ENCODE measurements around the gene MYRIP.
"Not testable (repeated sequence)": the region's sequence is repeated elsewhere in the genome, so short reads cannot be mapped to it uniquely, and the experiment has no call there.

Gene MYRIP

GRCh38 chr3:40045051-40045450 lies 235.6 kb downstream of the MYRIP start:
- no peak for DNase-seq

- DNase-seq = no peak
Measured at GRCh38 chr3:40046149-40046548, 236.7 kb downstream of the MYRIP start.

GRCh38 chr3:40047406-40047805 lies 238.0 kb downstream of the MYRIP start:
- DNase-seq = no peak

GRCh38 chr3:40053663-40054062 lies 244.3 kb downstream of the MYRIP start:
- no peak for DNase-seq

- no peak for DNase-seq
Measured at GRCh38 chr3:40054568-40055222, 245.3 kb downstream of the MYRIP start.

GRCh38 chr3:40055361-40055760 lies 246.0 kb downstream of the MYRIP start:
- no peak for DNase-seq

GRCh38 chr3:40055956-40056355 lies 246.5 kb downstream of the MYRIP start:
- DNase-seq = no peak

- DNase-seq = no peak
Measured at GRCh38 chr3:40057077-40057476, 247.7 kb downstream of the MYRIP start.

GRCh38 chr3:40057786-40058185 lies 248.4 kb downstream of the MYRIP start:
- no peak for DNase-seq

GRCh38 chr3:40068636-40069035 lies 259.2 kb downstream of the MYRIP start:
- no peak for DNase-seq

- DNase-seq = no peak
Measured at GRCh38 chr3:40070816-40071215, 261.4 kb downstream of the MYRIP start.

- no peak for DNase-seq
Measured at GRCh38 chr3:40071683-40072238, 262.4 kb downstream of the MYRIP start.

- DNase-seq = no peak
Measured at GRCh38 chr3:40073310-40074007, 264.1 kb downstream of the MYRIP start.

GRCh38 chr3:40077139-40077538 lies 267.7 kb downstream of the MYRIP start:
- not testable (repeated sequence) for DNase-seq

GRCh38 chr3:40077828-40078492 lies 268.6 kb downstream of the MYRIP start:
- DNase-seq = not testable (repeated sequence)

GRCh38 chr3:40078590-40078989 lies 269.2 kb downstream of the MYRIP start:
- DNase-seq = no peak

- DNase-seq = no peak
Measured at GRCh38 chr3:40079203-40079846, 269.9 kb downstream of the MYRIP start.

- DNase-seq = no peak
Measured at GRCh38 chr3:40079847-40080240, 270.4 kb downstream of the MYRIP start.

- no peak for DNase-seq
Measured at GRCh38 chr3:40083066-40083465, 273.7 kb downstream of the MYRIP start.

- not testable (repeated sequence) for DNase-seq
Measured at GRCh38 chr3:40084424-40084823, 275.0 kb downstream of the MYRIP start.

- no peak for DNase-seq
Measured at GRCh38 chr3:40086890-40087883, 277.8 kb downstream of the MYRIP start.
